K562 (cell line): ENCODE results near the gene ZNF772. TPM values are rescaled to one million over a fixed set of nuclear protein-coding genes. Genes with fewer than 3 reads are reported as not detected.
A peak's percentile ranks its signal among the peaks of the same experiment; 100 is the strongest.

Experiments
- C11orf30 ChIP-seq: fragments of 450-650 bp; IDR thresholded peaks from 2 replicates; pipeline ENCODE4 v1.6.1; 2016; ENCODE audit warnings: low read depth, mild to moderate bottlenecking
- ETV5 ChIP-seq: sonication (generic); formaldehyde crosslinking; IDR thresholded peaks from 2 replicates; pipeline ENCODE4 v1.4.0; 2020; ENCODE audit warnings: low read depth, mild to moderate bottlenecking, missing genetic modification reagents
- SLC30A9 ChIP-seq: fragments of 250-450 bp; sonication (Bioruptor Pico); IDR thresholded peaks from 2 replicates; pipeline ENCODE4 v1.8.0; 2022; ENCODE audit warnings: mild to moderate bottlenecking, moderate library complexity
- TGIF2 ChIP-seq: sonication (generic); formaldehyde crosslinking; IDR thresholded peaks from 2 replicates; pipeline ENCODE4 v1.8.1; 2022; ENCODE audit warnings: mild to moderate bottlenecking, missing genetic modification reagents, moderate library complexity
- ZFX ChIP-seq: sonication (generic); formaldehyde crosslinking; IDR thresholded peaks from 2 replicates; pipeline ENCODE4 v1.8.0; 2022; ENCODE audit warnings: mild to moderate bottlenecking, missing genetic modification reagents, moderate library complexity
- ZNF121 ChIP-seq: sonication (generic); formaldehyde crosslinking; conservative IDR thresholded peaks from 2 replicates; pipeline ENCODE4 v1.8.0; 2022; ENCODE audit warnings: missing genetic modification reagents
- ZNF140 ChIP-seq: fragments of 250-450 bp; sonication (Bioruptor Pico); IDR thresholded peaks from 2 replicates; pipeline ENCODE4 v1.8.0; 2021; ENCODE audit warnings: moderate library complexity, mild to moderate bottlenecking, inconsistent platforms
- ZNF146 ChIP-seq: IDR thresholded peaks from one replicate; pipeline ENCODE4 v1.6.1; 2018; ENCODE audit warnings: missing compliant biosample characterization; ENCODE audit not compliant: unreplicated experiment
- ZNF184 ChIP-seq: sonication (generic); formaldehyde crosslinking; IDR thresholded peaks from 2 replicates; pipeline ENCODE4 v1.5.0; 2020; ENCODE audit warnings: missing genetic modification reagents
- ZNF347 ChIP-seq: fragments of 450-650 bp; formaldehyde crosslinking; IDR thresholded peaks from 2 replicates; pipeline ENCODE4 v1.4.0; 2020; ENCODE audit warnings: low read depth, mild to moderate bottlenecking, moderate library complexity
- ZNF431 ChIP-seq: sonication (generic); formaldehyde crosslinking; IDR thresholded peaks from 2 replicates; pipeline ENCODE4 v1.8.0; 2022; ENCODE audit warnings: mild to moderate bottlenecking, missing genetic modification reagents
- ZNF57 ChIP-seq: fragments of 450-650 bp; formaldehyde crosslinking; IDR thresholded peaks from 2 replicates; pipeline ENCODE4 v1.4.0; 2020; ENCODE audit warnings: mild to moderate bottlenecking, moderate library complexity
- ZNF586 ChIP-seq: fragments of 450-650 bp; formaldehyde crosslinking; conservative IDR thresholded peaks from 2 replicates; pipeline ENCODE4 v1.4.0; 2020; ENCODE audit warnings: mild to moderate bottlenecking, moderate library complexity
- ZNF717 ChIP-seq: fragments of 250-450 bp; sonication (Bioruptor Pico); IDR thresholded peaks from 2 replicates; pipeline ENCODE4 v1.5.0; 2021
- polyA plus RNA-seq, 8 experiments: library from polyadenylated mRNA; depleted of rRNA in 4 of 8; stranded (reverse) in 5 of 8; unstranded in 3 of 8; fragments of >200 nt; fragmentation: Nextera tagmentation in 2 of 8; fragmentation: Illumina TruSeq in 1 of 8; extraction: Ambion mirVana in 2 of 8; extraction: Trizol in 1 of 8; gene quantifications; 2 replicates each; pipeline versions ENCODE4 v1.2.1 to v1.2.3, GENCODE V29; 2011 to 2014; ENCODE audit warnings: inconsistent platforms in 1 of 8, missing spikeins in 1 of 8
- total RNA-seq, 7 experiments: library from RNA; depleted of rRNA in 6 of 7; stranded (reverse); fragments of >200 nt in 6 of 7; fragmentation: Illumina TruSeq in 2 of 7; extraction: Trizol in 2 of 7; gene quantifications; 2 replicates each; pipeline versions ENCODE4 v1.2.1 to v1.2.3, GENCODE V29; 2011 to 2021; ENCODE audit warnings: low replicate concordance in 1 of 7
- TF ChIP-seq, protein P1 (sequence below): fragments of 200-600 bp; sonication (generic); IDR thresholded peaks from one replicate; pipeline ENCODE4 v1.6.1; 2012; ENCODE audit warnings: mild to moderate bottlenecking, low read depth, low read length, inconsistent platforms
- TF ChIP-seq, protein P2 (sequence below): fragments of 450-650 bp; IDR thresholded peaks from 2 replicates; pipeline ENCODE4 v1.6.1; 2018; ENCODE audit warnings: mild to moderate bottlenecking, low read depth; ENCODE audit not compliant: partially characterized antibody

Gene ZNF772
- total and polyA plus RNA-seq, 9 of the 15 experiments (the other 6 are each of a cell fraction or from before 2014, with no cell fraction given) = 0.13 to 1.9 (median 1.1) TPM

DNA sequence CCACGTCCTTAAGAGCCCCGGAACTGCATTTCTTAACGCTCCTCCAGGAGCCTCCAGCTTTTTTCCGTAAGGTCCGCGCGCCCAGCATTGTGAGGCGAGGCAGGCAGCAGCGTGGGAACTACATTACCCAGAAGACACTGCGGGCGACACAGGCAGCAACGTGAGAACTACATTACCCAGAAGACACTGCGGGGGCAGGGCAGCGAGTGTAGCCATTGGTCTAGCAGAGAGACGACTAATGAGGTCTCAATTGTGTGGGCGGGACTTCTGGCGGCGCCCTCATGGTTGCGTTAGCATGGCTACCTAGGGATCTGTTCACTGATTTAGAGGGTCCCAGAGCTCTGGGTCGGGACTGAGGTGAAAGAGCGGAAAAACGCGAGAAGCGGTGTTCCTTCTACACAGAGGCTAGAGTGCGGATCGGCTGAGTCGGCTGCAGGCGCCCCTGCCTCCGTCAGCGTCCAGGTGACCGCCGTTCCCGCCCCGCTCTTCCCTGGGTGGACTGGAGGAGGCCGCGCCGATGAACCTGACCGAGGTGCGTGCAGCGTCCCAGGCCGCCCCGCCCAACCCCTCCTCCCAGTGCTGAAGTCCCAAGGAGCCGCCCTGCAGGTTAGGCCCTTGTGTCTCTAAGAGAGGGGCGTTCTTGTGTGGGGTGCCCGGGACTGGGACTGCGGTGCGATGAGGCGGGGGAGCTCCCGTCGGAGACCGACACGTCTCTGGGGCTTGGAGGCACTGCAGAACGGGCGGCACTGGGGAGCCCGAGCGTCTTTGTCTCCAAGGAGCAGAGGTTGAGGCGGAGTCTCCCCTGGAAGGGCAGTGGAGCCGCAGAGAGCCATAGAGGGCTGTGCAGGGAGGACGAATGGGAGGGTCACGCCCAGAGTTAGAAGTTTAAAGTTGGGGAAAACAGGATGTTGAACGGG, 42.0 kb downstream of the ZNF772 start, which contains the start of gene ZNF749 (continued):
- TF ChIP-seq ZNF140 (CRISPR knock-in tag) (no peak), ETV5 (CRISPR knock-in tag) (no peak), ZNF717 (CRISPR knock-in tag) (no peak), ZNF347 (CRISPR knock-in tag) (no peak), ZNF431 (no peak), ZNF184 (CRISPR knock-in tag) (no peak), ZNF57 (no peak), SLC30A9 (CRISPR knock-in tag) (no peak), ZNF586 (CRISPR knock-in tag) (no peak), ZFX (CRISPR knock-in tag) (peak; percentile 63), C11orf30 (peak; percentile 63), ZNF146 (CRISPR knock-in tag) (no peak), TGIF2 (CRISPR knock-in tag) (no peak), ZNF121 (CRISPR knock-in tag) (no peak)
- TF ChIP-seq, protein P1, sequence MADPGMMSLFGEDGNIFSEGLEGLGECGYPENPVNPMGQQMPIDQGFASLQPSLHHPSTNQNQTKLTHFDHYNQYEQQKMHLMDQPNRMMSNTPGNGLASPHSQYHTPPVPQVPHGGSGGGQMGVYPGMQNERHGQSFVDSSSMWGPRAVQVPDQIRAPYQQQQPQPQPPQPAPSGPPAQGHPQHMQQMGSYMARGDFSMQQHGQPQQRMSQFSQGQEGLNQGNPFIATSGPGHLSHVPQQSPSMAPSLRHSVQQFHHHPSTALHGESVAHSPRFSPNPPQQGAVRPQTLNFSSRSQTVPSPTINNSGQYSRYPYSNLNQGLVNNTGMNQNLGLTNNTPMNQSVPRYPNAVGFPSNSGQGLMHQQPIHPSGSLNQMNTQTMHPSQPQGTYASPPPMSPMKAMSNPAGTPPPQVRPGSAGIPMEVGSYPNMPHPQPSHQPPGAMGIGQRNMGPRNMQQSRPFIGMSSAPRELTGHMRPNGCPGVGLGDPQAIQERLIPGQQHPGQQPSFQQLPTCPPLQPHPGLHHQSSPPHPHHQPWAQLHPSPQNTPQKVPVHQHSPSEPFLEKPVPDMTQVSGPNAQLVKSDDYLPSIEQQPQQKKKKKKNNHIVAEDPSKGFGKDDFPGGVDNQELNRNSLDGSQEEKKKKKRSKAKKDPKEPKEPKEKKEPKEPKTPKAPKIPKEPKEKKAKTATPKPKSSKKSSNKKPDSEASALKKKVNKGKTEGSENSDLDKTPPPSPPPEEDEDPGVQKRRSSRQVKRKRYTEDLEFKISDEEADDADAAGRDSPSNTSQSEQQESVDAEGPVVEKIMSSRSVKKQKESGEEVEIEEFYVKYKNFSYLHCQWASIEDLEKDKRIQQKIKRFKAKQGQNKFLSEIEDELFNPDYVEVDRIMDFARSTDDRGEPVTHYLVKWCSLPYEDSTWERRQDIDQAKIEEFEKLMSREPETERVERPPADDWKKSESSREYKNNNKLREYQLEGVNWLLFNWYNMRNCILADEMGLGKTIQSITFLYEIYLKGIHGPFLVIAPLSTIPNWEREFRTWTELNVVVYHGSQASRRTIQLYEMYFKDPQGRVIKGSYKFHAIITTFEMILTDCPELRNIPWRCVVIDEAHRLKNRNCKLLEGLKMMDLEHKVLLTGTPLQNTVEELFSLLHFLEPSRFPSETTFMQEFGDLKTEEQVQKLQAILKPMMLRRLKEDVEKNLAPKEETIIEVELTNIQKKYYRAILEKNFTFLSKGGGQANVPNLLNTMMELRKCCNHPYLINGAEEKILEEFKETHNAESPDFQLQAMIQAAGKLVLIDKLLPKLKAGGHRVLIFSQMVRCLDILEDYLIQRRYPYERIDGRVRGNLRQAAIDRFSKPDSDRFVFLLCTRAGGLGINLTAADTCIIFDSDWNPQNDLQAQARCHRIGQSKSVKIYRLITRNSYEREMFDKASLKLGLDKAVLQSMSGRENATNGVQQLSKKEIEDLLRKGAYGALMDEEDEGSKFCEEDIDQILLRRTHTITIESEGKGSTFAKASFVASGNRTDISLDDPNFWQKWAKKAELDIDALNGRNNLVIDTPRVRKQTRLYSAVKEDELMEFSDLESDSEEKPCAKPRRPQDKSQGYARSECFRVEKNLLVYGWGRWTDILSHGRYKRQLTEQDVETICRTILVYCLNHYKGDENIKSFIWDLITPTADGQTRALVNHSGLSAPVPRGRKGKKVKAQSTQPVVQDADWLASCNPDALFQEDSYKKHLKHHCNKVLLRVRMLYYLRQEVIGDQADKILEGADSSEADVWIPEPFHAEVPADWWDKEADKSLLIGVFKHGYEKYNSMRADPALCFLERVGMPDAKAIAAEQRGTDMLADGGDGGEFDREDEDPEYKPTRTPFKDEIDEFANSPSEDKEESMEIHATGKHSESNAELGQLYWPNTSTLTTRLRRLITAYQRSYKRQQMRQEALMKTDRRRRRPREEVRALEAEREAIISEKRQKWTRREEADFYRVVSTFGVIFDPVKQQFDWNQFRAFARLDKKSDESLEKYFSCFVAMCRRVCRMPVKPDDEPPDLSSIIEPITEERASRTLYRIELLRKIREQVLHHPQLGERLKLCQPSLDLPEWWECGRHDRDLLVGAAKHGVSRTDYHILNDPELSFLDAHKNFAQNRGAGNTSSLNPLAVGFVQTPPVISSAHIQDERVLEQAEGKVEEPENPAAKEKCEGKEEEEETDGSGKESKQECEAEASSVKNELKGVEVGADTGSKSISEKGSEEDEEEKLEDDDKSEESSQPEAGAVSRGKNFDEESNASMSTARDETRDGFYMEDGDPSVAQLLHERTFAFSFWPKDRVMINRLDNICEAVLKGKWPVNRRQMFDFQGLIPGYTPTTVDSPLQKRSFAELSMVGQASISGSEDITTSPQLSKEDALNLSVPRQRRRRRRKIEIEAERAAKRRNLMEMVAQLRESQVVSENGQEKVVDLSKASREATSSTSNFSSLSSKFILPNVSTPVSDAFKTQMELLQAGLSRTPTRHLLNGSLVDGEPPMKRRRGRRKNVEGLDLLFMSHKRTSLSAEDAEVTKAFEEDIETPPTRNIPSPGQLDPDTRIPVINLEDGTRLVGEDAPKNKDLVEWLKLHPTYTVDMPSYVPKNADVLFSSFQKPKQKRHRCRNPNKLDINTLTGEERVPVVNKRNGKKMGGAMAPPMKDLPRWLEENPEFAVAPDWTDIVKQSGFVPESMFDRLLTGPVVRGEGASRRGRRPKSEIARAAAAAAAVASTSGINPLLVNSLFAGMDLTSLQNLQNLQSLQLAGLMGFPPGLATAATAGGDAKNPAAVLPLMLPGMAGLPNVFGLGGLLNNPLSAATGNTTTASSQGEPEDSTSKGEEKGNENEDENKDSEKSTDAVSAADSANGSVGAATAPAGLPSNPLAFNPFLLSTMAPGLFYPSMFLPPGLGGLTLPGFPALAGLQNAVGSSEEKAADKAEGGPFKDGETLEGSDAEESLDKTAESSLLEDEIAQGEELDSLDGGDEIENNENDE = no peak
- TF ChIP-seq, protein P2, sequence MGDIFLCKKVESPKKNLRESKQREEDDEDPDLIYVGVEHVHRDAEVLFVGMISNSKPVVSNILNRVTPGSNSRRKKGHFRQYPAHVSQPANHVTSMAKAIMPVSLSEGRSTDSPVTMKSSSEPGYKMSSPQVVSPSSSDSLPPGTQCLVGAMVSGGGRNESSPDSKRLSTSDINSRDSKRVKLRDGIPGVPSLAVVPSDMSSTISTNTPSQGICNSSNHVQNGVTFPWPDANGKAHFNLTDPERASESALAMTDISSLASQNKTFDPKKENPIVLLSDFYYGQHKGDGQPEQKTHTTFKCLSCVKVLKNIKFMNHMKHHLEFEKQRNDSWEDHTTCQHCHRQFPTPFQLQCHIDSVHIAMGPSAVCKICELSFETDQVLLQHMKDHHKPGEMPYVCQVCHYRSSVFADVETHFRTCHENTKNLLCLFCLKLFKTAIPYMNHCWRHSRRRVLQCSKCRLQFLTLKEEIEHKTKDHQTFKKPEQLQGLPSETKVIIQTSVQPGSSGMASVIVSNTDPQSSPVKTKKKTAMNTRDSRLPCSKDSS = no peak
